ENCODE results near the gene PGS1.

DNA sequence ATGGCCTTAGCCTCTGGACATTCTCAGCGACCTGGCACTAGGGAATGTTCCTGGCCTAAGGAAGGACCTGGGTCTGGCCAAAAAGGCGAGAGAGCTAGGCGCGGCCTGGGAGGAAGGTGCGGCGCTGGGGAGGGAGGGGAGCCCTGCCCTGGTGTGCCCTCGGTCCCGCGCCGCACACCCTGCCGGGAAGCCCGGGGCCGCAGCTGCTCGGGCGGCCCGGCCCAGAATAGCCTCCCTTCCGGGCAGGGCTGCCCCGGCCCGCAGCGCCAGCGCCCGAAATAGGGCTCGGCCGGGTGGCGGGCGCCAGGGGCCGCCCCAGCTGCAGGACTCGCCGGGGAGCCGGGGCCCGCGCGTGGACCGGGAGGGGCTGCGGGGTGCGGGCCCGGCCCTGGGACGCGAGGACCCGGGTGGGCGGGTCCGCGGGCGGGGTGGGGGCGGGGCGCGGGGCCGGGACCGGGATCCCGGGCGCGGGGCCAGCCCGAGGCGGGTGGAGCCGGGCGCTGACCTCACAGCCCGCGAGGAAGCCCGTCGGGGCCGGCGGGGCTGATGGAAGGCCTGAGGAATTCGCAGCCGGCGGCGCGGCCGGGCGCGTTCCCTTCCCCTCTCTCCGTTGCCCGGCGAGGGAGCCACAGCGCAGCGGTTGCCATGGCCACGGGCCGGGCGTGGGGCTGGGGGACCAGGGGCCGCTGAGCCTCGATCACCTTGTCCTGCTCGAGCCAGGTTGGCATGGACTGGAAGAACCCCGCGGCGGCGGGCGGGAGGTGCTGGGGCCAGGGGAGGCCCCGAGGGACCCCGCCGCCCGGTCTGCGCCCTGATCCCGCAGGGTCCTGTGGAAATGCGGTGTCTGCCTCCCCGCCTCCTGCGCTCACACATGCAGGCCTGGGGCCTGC lies 36.6 kb upstream of the PGS1 start:
- TF ChIP-seq EZH2 (IDR thresholded peaks at IDR 0.05), result no peak
- TF ChIP-seq POLR2AphosphoS5 (IDR thresholded peaks at IDR 0.05; ENCODE audit: borderline replicate concordance, low read depth, low read length), result no peak
- TF ChIP-seq FOXP2 (optimal IDR thresholded peaks at IDR 0.05; ENCODE audit: control extremely low read depth, extremely low read length, insufficient read depth), result no peak
